ENCODE measurements around the gene HSD17B12.
A peak's percentile ranks its signal among the peaks of the same experiment; 100 is the strongest.

DNA sequence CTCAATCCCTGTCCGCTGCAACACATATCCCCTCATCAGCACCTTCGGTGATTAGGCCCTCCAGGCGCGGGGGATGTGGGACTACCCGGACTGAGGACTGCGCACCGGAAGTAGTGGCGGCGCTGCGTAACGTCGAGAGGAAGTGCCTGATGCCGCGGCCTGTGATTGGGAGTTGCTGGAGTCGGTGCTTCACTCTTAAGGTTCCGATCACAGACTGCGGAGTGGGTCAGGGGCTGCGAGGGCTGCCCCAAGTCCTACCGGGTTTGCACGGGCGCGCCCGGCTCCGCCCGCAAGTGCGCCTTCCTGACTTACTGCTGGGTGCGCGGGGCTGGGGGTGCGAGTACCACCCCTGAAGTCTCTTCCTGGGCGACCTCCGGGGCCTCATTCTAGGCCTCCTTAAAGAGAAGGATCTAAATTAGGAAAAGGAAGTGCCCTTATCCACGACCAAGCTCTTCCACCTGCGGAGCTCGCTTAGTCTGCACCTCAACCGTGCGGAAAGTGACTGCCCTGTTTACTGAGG lies 200.2 kb downstream of the HSD17B12 start, which contains the start of gene ALKBH3:
- TF ChIP-seq, protein P1, sequence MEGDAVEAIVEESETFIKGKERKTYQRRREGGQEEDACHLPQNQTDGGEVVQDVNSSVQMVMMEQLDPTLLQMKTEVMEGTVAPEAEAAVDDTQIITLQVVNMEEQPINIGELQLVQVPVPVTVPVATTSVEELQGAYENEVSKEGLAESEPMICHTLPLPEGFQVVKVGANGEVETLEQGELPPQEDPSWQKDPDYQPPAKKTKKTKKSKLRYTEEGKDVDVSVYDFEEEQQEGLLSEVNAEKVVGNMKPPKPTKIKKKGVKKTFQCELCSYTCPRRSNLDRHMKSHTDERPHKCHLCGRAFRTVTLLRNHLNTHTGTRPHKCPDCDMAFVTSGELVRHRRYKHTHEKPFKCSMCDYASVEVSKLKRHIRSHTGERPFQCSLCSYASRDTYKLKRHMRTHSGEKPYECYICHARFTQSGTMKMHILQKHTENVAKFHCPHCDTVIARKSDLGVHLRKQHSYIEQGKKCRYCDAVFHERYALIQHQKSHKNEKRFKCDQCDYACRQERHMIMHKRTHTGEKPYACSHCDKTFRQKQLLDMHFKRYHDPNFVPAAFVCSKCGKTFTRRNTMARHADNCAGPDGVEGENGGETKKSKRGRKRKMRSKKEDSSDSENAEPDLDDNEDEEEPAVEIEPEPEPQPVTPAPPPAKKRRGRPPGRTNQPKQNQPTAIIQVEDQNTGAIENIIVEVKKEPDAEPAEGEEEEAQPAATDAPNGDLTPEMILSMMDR (IDR thresholded peaks at IDR 0.05): no peak
- peak; percentile 79 for TF ChIP-seq EZH2 (IDR thresholded peaks at IDR 0.05)
- TF ChIP-seq EZH2phosphoT487 (IDR thresholded peaks at IDR 0.05): peak; percentile 58

All from neural progenitor cell (in vitro differentiated cells).